ENCODE results near the gene CST7. TPM values are rescaled to one million over a fixed set of nuclear protein-coding genes. Genes with fewer than 3 reads are reported as not detected.

The CST7 gene
- total and polyA plus RNA-seq, 2 experiments from 2014 or later = not detected

DNA sequence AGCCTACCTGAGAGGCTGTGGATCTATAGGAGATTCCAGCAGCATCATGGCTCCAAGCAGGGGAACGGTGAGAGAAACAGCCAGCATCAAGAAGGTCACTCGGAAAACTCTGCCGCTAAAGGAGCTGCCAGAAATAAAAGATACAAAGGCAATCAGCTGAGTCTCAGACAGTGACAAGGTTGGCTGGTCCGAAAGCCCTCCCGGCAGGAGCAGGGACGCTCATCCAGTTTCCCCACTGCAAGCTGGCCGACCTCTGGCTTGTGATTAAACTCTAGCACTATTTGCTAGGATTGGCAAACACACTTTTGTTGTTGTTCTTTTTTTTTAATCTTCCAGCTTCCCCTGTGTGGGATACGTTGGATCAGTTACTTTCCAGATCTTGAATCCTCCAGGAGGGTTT lies 34.8 kb downstream of the CST7 start (continued):
- TF ChIP-seq, protein P1, sequence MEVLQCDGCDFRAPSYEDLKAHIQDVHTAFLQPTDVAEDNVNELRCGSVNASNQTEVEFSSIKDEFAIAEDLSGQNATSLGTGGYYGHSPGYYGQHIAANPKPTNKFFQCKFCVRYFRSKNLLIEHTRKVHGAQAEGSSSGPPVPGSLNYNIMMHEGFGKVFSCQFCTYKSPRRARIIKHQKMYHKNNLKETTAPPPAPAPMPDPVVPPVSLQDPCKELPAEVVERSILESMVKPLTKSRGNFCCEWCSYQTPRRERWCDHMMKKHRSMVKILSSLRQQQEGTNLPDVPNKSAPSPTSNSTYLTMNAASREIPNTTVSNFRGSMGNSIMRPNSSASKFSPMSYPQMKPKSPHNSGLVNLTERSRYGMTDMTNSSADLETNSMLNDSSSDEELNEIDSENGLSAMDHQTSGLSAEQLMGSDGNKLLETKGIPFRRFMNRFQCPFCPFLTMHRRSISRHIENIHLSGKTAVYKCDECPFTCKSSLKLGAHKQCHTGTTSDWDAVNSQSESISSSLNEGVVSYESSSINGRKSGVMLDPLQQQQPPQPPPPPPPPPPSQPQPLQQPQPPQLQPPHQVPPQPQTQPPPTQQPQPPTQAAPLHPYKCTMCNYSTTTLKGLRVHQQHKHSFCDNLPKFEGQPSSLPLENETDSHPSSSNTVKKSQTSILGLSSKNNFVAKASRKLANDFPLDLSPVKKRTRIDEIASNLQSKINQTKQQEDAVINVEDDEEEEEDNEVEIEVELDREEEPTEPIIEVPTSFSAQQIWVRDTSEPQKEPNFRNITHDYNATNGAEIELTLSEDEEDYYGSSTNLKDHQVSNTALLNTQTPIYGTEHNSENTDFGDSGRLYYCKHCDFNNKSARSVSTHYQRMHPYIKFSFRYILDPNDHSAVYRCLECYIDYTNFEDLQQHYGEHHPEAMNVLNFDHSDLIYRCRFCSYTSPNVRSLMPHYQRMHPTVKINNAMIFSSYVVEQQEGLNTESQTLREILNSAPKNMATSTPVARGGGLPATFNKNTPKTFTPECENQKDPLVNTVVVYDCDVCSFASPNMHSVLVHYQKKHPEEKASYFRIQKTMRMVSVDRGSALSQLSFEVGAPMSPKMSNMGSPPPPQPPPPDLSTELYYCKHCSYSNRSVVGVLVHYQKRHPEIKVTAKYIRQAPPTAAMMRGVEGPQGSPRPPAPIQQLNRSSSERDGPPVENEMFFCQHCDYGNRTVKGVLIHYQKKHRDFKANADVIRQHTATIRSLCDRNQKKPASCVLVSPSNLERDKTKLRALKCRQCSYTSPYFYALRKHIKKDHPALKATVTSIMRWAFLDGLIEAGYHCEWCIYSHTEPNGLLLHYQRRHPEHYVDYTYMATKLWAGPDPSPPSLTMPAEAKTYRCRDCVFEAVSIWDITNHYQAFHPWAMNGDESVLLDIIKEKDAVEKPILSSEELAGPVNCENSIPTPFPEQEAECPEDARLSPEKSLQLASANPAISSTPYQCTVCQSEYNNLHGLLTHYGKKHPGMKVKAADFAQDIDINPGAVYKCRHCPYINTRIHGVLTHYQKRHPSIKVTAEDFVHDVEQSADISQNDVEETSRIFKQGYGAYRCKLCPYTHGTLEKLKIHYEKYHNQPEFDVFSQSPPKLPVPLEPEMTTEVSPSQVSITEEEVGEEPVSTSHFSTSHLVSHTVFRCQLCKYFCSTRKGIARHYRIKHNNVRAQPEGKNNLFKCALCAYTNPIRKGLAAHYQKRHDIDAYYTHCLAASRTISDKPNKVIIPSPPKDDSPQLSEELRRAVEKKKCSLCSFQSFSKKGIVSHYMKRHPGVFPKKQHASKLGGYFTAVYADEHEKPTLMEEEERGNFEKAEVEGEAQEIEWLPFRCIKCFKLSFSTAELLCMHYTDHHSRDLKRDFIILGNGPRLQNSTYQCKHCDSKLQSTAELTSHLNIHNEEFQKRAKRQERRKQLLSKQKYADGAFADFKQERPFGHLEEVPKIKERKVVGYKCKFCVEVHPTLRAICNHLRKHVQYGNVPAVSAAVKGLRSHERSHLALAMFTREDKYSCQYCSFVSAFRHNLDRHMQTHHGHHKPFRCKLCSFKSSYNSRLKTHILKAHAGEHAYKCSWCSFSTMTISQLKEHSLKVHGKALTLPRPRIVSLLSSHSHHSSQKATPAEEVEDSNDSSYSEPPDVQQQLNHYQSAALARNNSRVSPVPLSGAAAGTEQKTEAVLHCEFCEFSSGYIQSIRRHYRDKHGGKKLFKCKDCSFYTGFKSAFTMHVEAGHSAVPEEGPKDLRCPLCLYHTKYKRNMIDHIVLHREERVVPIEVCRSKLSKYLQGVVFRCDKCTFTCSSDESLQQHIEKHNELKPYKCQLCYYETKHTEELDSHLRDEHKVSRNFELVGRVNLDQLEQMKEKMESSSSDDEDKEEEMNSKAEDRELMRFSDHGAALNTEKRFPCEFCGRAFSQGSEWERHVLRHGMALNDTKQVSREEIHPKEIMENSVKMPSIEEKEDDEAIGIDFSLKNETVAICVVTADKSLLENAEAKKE (CRISPR knock-in tag; IDR thresholded peaks at IDR 0.05) = no peak
- TF ChIP-seq, protein P2, sequence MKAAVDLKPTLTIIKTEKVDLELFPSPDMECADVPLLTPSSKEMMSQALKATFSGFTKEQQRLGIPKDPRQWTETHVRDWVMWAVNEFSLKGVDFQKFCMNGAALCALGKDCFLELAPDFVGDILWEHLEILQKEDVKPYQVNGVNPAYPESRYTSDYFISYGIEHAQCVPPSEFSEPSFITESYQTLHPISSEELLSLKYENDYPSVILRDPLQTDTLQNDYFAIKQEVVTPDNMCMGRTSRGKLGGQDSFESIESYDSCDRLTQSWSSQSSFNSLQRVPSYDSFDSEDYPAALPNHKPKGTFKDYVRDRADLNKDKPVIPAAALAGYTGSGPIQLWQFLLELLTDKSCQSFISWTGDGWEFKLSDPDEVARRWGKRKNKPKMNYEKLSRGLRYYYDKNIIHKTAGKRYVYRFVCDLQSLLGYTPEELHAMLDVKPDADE (IDR thresholded peaks at IDR 0.05) = no peak
- no peak for TF ChIP-seq EZH2 (IDR thresholded peaks at IDR 0.05; ENCODE audit: low read depth, unreplicated experiment)
- TF ChIP-seq EZH2phosphoT487 (IDR thresholded peaks at IDR 0.05; ENCODE audit: unreplicated experiment) = no peak

DNA sequence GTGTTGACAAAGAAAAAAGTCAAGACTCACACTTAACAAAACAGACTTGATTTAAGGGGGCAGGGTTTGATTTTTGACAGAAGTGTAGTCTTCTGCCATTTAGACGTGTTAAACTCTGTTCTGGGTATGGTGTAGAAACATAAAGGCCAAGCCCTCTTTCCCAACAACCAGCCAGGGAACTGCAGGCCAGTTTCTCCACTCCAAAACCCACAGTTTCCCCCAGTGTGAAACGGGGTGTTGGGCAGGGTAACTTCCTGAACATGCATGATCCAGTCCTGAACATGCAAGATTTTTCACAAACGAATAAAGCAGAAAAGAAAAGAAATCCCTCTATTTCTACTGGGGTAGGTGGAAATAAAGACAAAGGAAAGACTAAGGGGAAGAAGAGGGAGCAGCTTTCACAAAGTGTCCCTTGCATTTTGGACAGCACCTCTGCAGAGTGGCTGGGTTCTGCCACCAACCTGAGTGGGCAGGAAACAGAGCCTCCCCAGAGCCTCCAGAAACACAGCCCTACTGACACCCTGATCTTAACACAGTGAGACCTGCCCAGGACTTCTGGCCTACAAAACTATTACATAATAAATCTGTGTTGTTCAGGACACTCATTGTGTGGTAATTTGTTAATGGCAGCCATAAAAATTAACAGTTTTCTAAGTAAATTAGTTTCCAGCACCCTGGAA lies 36.0 kb downstream of the CST7 start:
- H3K27me3 ChIP-seq (ENCODE audit: insufficient read depth) = no peaks in the 10 kb centered on the region
- DNase-seq (ENCODE audit: low spot score) = no peak
- no peak overlapping the region for H3K4me3 Mint-ChIP-seq
- no peaks in the 10 kb centered on the region for H3K4me1 ChIP-seq (ENCODE audit: insufficient read depth)
- peaks cover 3% of the 10 kb centered on the region for H3K27me3 Mint-ChIP-seq (ENCODE audit: insufficient read depth, low read depth, poor library complexity)
- no peak overlapping the region for H2AFZ ChIP-seq
- no peaks in the 10 kb centered on the region for H3K4me1 Mint-ChIP-seq
- no peak overlapping the region for H3K4me2 ChIP-seq
- H3K36me3 ChIP-seq (ENCODE audit: insufficient read depth) = no peaks in the 10 kb centered on the region
- H3K27ac ChIP-seq (ENCODE audit: low read depth) = no peak overlapping the region
- H3K79me2 ChIP-seq (replicated peaks; ENCODE audit: insufficient read depth) = peaks cover 75% of the 10 kb centered on the region
- H3K9me3 Mint-ChIP-seq = peaks cover 5% of the 10 kb centered on the region; the same call in 2 of the 3 replicates
- H3K27ac Mint-ChIP-seq = no peak overlapping the region
- no peak overlapping the region for H3K4me3 ChIP-seq
- no peaks in the 10 kb centered on the region for H3K9me2 ChIP-seq (ENCODE audit: insufficient read depth)
- H4K20me1 ChIP-seq (replicated peaks; ENCODE audit: insufficient read depth) = peaks cover 25% of the 10 kb centered on the region
- H3K36me3 Mint-ChIP-seq (ENCODE audit: low read depth) = peaks cover 28% of the 10 kb centered on the region
- no peaks in the 10 kb centered on the region for H3F3A ChIP-seq (replicated peaks; ENCODE audit: low read depth)
- ATAC-seq = no peak
- TF ChIP-seq EZH2 (IDR thresholded peaks at IDR 0.05; ENCODE audit: low read depth, unreplicated experiment) = no peak
- TF ChIP-seq, protein P1 (CRISPR knock-in tag; IDR thresholded peaks at IDR 0.05) = no peak
- TF ChIP-seq, protein P3, sequence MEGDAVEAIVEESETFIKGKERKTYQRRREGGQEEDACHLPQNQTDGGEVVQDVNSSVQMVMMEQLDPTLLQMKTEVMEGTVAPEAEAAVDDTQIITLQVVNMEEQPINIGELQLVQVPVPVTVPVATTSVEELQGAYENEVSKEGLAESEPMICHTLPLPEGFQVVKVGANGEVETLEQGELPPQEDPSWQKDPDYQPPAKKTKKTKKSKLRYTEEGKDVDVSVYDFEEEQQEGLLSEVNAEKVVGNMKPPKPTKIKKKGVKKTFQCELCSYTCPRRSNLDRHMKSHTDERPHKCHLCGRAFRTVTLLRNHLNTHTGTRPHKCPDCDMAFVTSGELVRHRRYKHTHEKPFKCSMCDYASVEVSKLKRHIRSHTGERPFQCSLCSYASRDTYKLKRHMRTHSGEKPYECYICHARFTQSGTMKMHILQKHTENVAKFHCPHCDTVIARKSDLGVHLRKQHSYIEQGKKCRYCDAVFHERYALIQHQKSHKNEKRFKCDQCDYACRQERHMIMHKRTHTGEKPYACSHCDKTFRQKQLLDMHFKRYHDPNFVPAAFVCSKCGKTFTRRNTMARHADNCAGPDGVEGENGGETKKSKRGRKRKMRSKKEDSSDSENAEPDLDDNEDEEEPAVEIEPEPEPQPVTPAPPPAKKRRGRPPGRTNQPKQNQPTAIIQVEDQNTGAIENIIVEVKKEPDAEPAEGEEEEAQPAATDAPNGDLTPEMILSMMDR (conservative IDR thresholded peaks at IDR 0.05; ENCODE audit: low read depth in 2 of 2) = no peak
